K562 (cell line): ENCODE results near the gene HAPSTR1. TPM values are rescaled to one million over a fixed set of nuclear protein-coding genes. Genes with fewer than 3 reads are reported as not detected.

Source experiments
- BRF1 ChIP-seq: IDR thresholded peaks from 3 replicates; pipeline ENCODE4 v1.6.1; 2011; ENCODE audit warnings: borderline replicate concordance, mild to moderate bottlenecking; ENCODE audit not compliant: insufficient read length; ENCODE audit errors: extremely low read depth
- COPS2 ChIP-seq: fragments of 450-650 bp; conservative IDR thresholded peaks from 2 replicates; pipeline ENCODE4 v1.6.1; 2016; ENCODE audit warnings: mild to moderate bottlenecking, moderate library complexity
- DMBX1 ChIP-seq: fragments of 250-450 bp; sonication (Bioruptor Pico); IDR thresholded peaks from 2 replicates; pipeline ENCODE4 v1.8.0; 2022; ENCODE audit warnings: inconsistent platforms, mild to moderate bottlenecking, moderate library complexity, borderline replicate concordance
- ETV5 ChIP-seq: sonication (generic); formaldehyde crosslinking; IDR thresholded peaks from 2 replicates; pipeline ENCODE4 v1.4.0; 2020; ENCODE audit warnings: low read depth, mild to moderate bottlenecking, missing genetic modification reagents
- HDAC3 ChIP-seq: fragments of 450-650 bp; IDR thresholded peaks from 2 replicates; pipeline ENCODE4 v1.6.1; 2018; ENCODE audit warnings: borderline replicate concordance, mild to moderate bottlenecking, moderate library complexity; ENCODE audit not compliant: partially characterized antibody
- HEY1 ChIP-seq: fragments of 250-450 bp; sonication (Bioruptor Pico); IDR thresholded peaks from 2 replicates; pipeline ENCODE4 v1.5.0; 2020; ENCODE audit warnings: mild to moderate bottlenecking, moderate library complexity, borderline replicate concordance
- ILF3 ChIP-seq: fragments of 450-650 bp; IDR thresholded peaks from 2 replicates; pipeline ENCODE4 v1.6.1; 2018; ENCODE audit warnings: antibody characterized with exemption, mild to moderate bottlenecking, moderate library complexity, borderline replicate concordance
- ILK ChIP-seq: fragments of 450-650 bp; IDR thresholded peaks from 2 replicates; pipeline ENCODE4 v1.6.1; 2016; ENCODE audit warnings: missing genetic modification characterization, low read depth, mild to moderate bottlenecking, missing compliant biosample characterization, moderate library complexity, borderline replicate concordance
- L3MBTL2 ChIP-seq: fragments of 450-650 bp; IDR thresholded peaks from 2 replicates; pipeline ENCODE4 v1.6.1; 2016; ENCODE audit warnings: mild to moderate bottlenecking, moderate library complexity
- NCOA2 ChIP-seq, 2 experiments: fragments of 450-650 bp; IDR thresholded peaks; 2 replicates each; pipeline ENCODE4 v1.6.1; 2018; ENCODE audit warnings: mild to moderate bottlenecking in 2 of 2, moderate library complexity in 1 of 2; ENCODE audit not compliant: partially characterized antibody in 2 of 2
- RBFOX2 ChIP-seq: fragments of 200-400 bp; formaldehyde crosslinking; IDR thresholded peaks from 2 replicates; pipeline ENCODE4 v1.6.1; 2017; ENCODE audit warnings: low read depth, mild to moderate bottlenecking, low read length, moderate library complexity
- RBM25 ChIP-seq: fragments of 200-400 bp; formaldehyde crosslinking; IDR thresholded peaks from 2 replicates; pipeline ENCODE4 v1.6.1; 2018; ENCODE audit warnings: low read length, low read depth, moderate library complexity; ENCODE audit not compliant: severe bottlenecking
- SAP30 ChIP-seq: fragments of 200-600 bp; sonication (generic); IDR thresholded peaks from 2 replicates; pipeline ENCODE4 v1.6.1; 2012; ENCODE audit warnings: borderline replicate concordance, low read depth, mild to moderate bottlenecking, moderate library complexity, low read length, control low read depth, inconsistent platforms; ENCODE audit not compliant: insufficient read depth, poor library complexity, severe bottlenecking
- SMARCA4 ChIP-seq: fragments of 450-650 bp; IDR thresholded peaks from 2 replicates; pipeline ENCODE4 v1.6.1; 2016
- SPI1 ChIP-seq: IDR thresholded peaks from 2 replicates; pipeline ENCODE4 v1.6.1; 2011; ENCODE audit warnings: low read depth, low read length, control low read depth, borderline replicate concordance
- TBL1XR1 ChIP-seq, 2 experiments: IDR thresholded peaks; 2 replicates each; pipeline ENCODE4 v1.6.1; 2012; ENCODE audit warnings: improper control_type of control experiment in 2 of 2, low read length in 2 of 2, mild to moderate bottlenecking in 1 of 2
- TEAD2 ChIP-seq: fragments of 450-650 bp; IDR thresholded peaks from 2 replicates; pipeline ENCODE4 v1.6.1; 2016; ENCODE audit warnings: missing genetic modification characterization, control low read depth, missing compliant biosample characterization
- XRCC4 ChIP-seq: IDR thresholded peaks from one replicate; pipeline ENCODE4 v1.6.1; 2011; ENCODE audit not compliant: insufficient read depth, insufficient read length; ENCODE audit errors: extremely low read depth
- ZBTB1 ChIP-seq: sonication (generic); formaldehyde crosslinking; IDR thresholded peaks from 2 replicates; pipeline ENCODE4 v1.8.1; 2023; ENCODE audit warnings: missing genetic modification reagents, low read depth, mild to moderate bottlenecking, borderline replicate concordance
- ZNF134 ChIP-seq: fragments of 250-450 bp; sonication (Bioruptor Pico); conservative IDR thresholded peaks from 2 replicates; pipeline ENCODE4 v1.4.0; 2020
- ZNF41 ChIP-seq: fragments of 250-450 bp; sonication (Bioruptor Pico); conservative IDR thresholded peaks from 2 replicates; pipeline ENCODE4 v1.4.0; 2020; ENCODE audit warnings: mild to moderate bottlenecking
- ZNF75A ChIP-seq: fragments of 450-650 bp; formaldehyde crosslinking; IDR thresholded peaks from 2 replicates; pipeline ENCODE4 v1.4.0; 2020; ENCODE audit warnings: mild to moderate bottlenecking
- polyA plus RNA-seq, 8 experiments: library from polyadenylated mRNA; depleted of rRNA in 4 of 8; stranded (reverse) in 5 of 8; unstranded in 3 of 8; fragments of >200 nt; fragmentation: Nextera tagmentation in 2 of 8; fragmentation: Illumina TruSeq in 1 of 8; extraction: Ambion mirVana in 2 of 8; extraction: Trizol in 1 of 8; gene quantifications; 2 replicates each; pipeline versions ENCODE4 v1.2.1 to v1.2.3, GENCODE V29; 2011 to 2014; ENCODE audit warnings: inconsistent platforms in 1 of 8, missing spikeins in 1 of 8
- total RNA-seq, 7 experiments: library from RNA; depleted of rRNA in 6 of 7; stranded (reverse); fragments of >200 nt in 6 of 7; fragmentation: Illumina TruSeq in 2 of 7; extraction: Trizol in 2 of 7; gene quantifications; 2 replicates each; pipeline versions ENCODE4 v1.2.1 to v1.2.3, GENCODE V29; 2011 to 2021; ENCODE audit warnings: low replicate concordance in 1 of 7
- TF ChIP-seq, protein P1 (sequence below), 2 experiments: fragments of 450-650 bp in 1 of 2; sonication (generic) in 1 of 2; formaldehyde crosslinking in 1 of 2; IDR thresholded peaks in 1 of 2; conservative IDR thresholded peaks in 1 of 2; 2 replicates each; pipeline versions ENCODE4 v1.6.1 to v1.8.1; 2016 to 2023; ENCODE audit warnings: mild to moderate bottlenecking in 2 of 2, moderate library complexity in 2 of 2, inconsistent platforms in 1 of 2, missing genetic modification reagents in 1 of 2
- TF ChIP-seq, protein P2 (sequence below): fragments of 450-650 bp; formaldehyde crosslinking; IDR thresholded peaks from 2 replicates; pipeline ENCODE4 v1.4.0; 2020; ENCODE audit warnings: mild to moderate bottlenecking, mixed read lengths

The HAPSTR1 gene
- total and polyA plus RNA-seq, 9 of the 15 experiments (the other 6 are each of a cell fraction or from before 2014, with no cell fraction given) = 10.8 to 67.9 (median 36.5) TPM

DNA sequence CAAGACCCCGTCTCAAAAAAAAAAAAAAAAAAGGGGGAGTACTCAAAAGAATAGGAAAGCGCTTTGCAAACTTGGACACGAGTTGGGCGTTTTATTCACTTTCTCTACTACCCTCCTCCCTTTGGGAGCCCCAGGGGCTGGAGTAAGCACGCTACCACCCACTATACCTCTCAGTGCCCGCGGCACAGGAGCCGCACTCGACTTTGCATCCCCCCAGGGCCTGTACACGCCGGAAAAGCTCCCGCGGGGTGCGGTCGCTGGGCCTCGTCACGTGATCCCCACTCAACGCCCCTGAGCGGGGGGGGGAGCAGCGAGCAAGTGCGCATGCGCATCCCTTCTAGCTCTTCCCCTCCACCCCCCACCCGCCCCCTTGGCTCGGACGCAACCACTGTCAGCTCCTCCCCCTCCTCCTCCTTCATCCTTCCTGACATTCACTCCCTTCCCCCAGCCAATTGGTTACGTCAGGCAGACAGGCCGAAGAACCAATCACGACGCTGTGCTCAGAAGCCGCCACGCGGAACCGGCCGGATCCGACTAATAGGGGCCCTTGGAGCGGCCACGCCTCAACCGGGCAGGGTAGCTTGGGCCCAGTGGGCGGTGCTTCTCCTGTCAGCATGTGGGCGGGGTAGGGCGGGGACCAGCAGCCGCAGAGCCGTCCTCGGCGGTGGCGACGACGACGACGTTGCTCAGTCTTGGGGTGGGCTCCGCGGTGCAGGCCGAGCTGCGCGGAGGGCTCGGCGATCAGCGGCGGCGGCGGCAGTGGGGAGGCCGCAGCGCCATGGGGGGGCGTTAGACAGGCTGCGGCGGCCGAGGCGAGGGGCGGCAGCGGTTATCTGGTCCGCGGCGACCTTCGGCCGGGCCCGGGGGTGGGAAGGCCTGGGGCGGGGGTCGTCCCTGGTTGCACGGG is at the start of gene HAPSTR1 (continued):
- no peak for TF ChIP-seq NCOA2 (IDR thresholded peaks at IDR 0.05; ENCODE audit: partially characterized antibody in 2 of 2)
- TF ChIP-seq TEAD2 (tag) = no peak
- TF ChIP-seq, protein P1, sequence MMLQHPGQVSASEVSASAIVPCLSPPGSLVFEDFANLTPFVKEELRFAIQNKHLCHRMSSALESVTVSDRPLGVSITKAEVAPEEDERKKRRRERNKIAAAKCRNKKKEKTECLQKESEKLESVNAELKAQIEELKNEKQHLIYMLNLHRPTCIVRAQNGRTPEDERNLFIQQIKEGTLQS (IDR thresholded peaks at IDR 0.05) = peak; percentile 42; the same call in 1 of the 2 replicates
- TF ChIP-seq, protein P1 (CRISPR knock-in tag; conservative IDR thresholded peaks at IDR 0.05) = no peak
- no peak for TF ChIP-seq ZNF75A (CRISPR knock-in tag)
- TF ChIP-seq ZNF41 (CRISPR knock-in tag) = no peak
- TF ChIP-seq RBM25 = peak; percentile 73
- TF ChIP-seq ETV5 (CRISPR knock-in tag) = peak; percentile 64
- no peak for TF ChIP-seq COPS2
- no peak for TF ChIP-seq ZNF134
- no peak for TF ChIP-seq HEY1 (CRISPR knock-in tag)
- peak; percentile 95 for TF ChIP-seq RBFOX2
- TF ChIP-seq L3MBTL2 = peak; percentile 52; the same call in 1 of the 2 replicates
- peak; percentile 51; the same call in 1 of the 2 replicates for TF ChIP-seq SMARCA4
- no peak for TF ChIP-seq XRCC4
- TF ChIP-seq ILK (tag) = no peak
- TF ChIP-seq HDAC3 = peak; percentile 28
- 0 out of 2 replicates have a peak, but pooled peaks have one; percentile 18 for TF ChIP-seq DMBX1 (CRISPR knock-in tag)
- TF ChIP-seq BRF1 = no peak
- peak; percentile 70; the same call in 1 of the 2 replicates for TF ChIP-seq ZBTB1 (CRISPR knock-in tag)
- TF ChIP-seq, protein P2, sequence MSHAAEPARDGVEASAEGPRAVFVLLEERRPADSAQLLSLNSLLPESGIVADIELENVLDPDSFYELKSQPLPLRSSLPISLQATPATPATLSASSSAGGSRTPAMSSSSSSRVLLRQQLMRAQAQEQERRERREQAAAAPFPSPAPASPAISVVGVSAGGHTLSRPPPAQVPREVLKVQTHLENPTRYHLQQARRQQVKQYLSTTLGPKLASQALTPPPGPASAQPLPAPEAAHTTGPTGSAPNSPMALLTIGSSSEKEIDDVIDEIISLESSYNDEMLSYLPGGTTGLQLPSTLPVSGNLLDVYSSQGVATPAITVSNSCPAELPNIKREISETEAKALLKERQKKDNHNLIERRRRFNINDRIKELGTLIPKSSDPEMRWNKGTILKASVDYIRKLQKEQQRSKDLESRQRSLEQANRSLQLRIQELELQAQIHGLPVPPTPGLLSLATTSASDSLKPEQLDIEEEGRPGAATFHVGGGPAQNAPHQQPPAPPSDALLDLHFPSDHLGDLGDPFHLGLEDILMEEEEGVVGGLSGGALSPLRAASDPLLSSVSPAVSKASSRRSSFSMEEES = peak; percentile 99
- peak; percentile 42 for TF ChIP-seq SAP30
- TF ChIP-seq ILF3 = peak; percentile 75; the same call in 1 of the 2 replicates
- TF ChIP-seq TBL1XR1 (IDR thresholded peaks at IDR 0.05; ENCODE audit: low read length in 2 of 2) = peak; percentile 24 to 57; a peak in 2 of 4 replicates
- peak; percentile 7; the same call in 1 of the 2 replicates for TF ChIP-seq SPI1
